Endothelial cell of umbilical vein (primary cell): ENCODE measurements around the gene MBTPS1.

Experiments
- EZH2 ChIP-seq: IDR thresholded peaks from 2 replicates; pipeline ENCODE4 v1.6.1; 2012; ENCODE audit warnings: borderline replicate concordance, low read depth, mild to moderate bottlenecking, moderate library complexity, low read length, inconsistent platforms; ENCODE audit not compliant: severe bottlenecking
- FOS ChIP-seq: IDR thresholded peaks from 2 replicates; pipeline ENCODE4 v1.6.1; 2011; ENCODE audit warnings: mild to moderate bottlenecking, low read length, moderate library complexity, borderline replicate concordance; ENCODE audit not compliant: insufficient read depth
- GATA2 ChIP-seq: IDR thresholded peaks from 2 replicates; pipeline ENCODE4 v1.7.0; 2011; ENCODE audit warnings: low read depth, mild to moderate bottlenecking, moderate library complexity, mixed read lengths, low read length; ENCODE audit not compliant: insufficient read length, insufficient read depth
- JUN ChIP-seq: IDR thresholded peaks from 2 replicates; pipeline ENCODE4 v1.6.1; 2011; ENCODE audit warnings: borderline replicate concordance, low read depth; ENCODE audit not compliant: insufficient read length, insufficient read depth
- POLR2A ChIP-seq: IDR thresholded peaks from 2 replicates; pipeline ENCODE4 v1.6.1; 2012; ENCODE audit warnings: low read depth, mild to moderate bottlenecking, control low read depth, low read length
- POLR2AphosphoS5 ChIP-seq: IDR thresholded peaks from 2 replicates; pipeline ENCODE4 v1.6.1; 2012; ENCODE audit warnings: low read depth, mild to moderate bottlenecking, control low read depth, low read length, moderate library complexity; ENCODE audit not compliant: insufficient read depth
- TF ChIP-seq, protein P1 (sequence below), 2 donors: IDR thresholded peaks; 1 replicate in 1 of 2; 2 replicates in 1 of 2; pipeline ENCODE4 v1.5.1; 2011; ENCODE audit warnings: low read length in 2 of 2, mild to moderate bottlenecking in 2 of 2, moderate library complexity in 2 of 2, control low read depth in 1 of 2, inconsistent platforms in 1 of 2, low read depth in 1 of 2; ENCODE audit not compliant: insufficient read depth in 1 of 2; ENCODE audit errors: extremely low read depth in 1 of 2
- TF ChIP-seq, protein P2 (sequence below): IDR thresholded peaks from 2 replicates; pipeline ENCODE4 v1.6.1; 2011; ENCODE audit not compliant: insufficient read depth, insufficient read length

GRCh38 chr16:84111525-84111924 is 5.2 kb downstream of the MBTPS1 start:
- TF ChIP-seq, protein P1, sequence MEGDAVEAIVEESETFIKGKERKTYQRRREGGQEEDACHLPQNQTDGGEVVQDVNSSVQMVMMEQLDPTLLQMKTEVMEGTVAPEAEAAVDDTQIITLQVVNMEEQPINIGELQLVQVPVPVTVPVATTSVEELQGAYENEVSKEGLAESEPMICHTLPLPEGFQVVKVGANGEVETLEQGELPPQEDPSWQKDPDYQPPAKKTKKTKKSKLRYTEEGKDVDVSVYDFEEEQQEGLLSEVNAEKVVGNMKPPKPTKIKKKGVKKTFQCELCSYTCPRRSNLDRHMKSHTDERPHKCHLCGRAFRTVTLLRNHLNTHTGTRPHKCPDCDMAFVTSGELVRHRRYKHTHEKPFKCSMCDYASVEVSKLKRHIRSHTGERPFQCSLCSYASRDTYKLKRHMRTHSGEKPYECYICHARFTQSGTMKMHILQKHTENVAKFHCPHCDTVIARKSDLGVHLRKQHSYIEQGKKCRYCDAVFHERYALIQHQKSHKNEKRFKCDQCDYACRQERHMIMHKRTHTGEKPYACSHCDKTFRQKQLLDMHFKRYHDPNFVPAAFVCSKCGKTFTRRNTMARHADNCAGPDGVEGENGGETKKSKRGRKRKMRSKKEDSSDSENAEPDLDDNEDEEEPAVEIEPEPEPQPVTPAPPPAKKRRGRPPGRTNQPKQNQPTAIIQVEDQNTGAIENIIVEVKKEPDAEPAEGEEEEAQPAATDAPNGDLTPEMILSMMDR (IDR thresholded peaks at IDR 0.05; ENCODE audit: extremely low read depth in 1 of 2, insufficient read depth in 1 of 2, low read depth in 1 of 2, low read length in 2 of 2): no peak
- no peak for TF ChIP-seq POLR2AphosphoS5
- no peak for TF ChIP-seq JUN
- TF ChIP-seq EZH2: no peak
- TF ChIP-seq POLR2A: no peak
- TF ChIP-seq, protein P2, sequence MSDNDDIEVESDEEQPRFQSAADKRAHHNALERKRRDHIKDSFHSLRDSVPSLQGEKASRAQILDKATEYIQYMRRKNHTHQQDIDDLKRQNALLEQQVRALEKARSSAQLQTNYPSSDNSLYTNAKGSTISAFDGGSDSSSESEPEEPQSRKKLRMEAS: no peak
- TF ChIP-seq GATA2: no peak
- TF ChIP-seq FOS: no peak
